ENCODE measurements around the gene SERTM1. TPM values are rescaled to one million over a fixed set of nuclear protein-coding genes. Genes with fewer than 3 reads are reported as not detected.
A peak's percentile ranks its signal among the peaks of the same experiment; 100 is the strongest.

The SERTM1 gene
- total RNA-seq, 1 experiment from 2014 or later = 1.3 TPM

DNA sequence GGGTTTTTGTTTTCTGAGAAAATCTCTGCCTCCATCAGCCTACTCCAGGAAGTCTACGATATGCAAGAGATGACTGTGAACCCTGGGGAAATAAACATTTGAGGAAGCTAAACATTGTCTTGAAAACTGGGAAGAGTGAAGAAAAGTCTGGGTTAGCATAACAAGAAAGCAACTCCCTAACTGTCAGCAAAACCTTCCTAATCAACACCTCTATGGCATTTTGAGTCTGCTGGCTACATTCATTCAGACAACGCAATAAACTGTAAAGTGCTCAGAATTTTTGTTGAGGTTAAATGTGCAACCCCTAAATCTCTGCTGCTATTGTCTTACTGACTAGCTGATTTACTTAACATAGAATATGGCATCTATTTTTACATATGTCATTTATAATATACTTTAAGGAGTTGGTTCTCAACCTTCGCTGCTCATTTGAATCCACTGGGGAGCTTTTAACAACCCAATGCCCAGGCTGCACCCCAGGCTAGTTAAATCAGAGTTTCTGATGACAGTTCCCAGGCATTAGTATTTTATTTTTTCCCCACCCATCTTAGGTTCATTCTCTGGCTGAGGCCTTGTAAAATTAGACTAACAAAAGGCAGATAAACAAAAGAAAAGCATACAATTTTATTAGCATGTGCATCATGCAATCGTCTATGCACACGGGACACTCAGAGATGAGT lies 45.3 kb upstream of the SERTM1 start (continued):
- TF ChIP-seq, protein P1, sequence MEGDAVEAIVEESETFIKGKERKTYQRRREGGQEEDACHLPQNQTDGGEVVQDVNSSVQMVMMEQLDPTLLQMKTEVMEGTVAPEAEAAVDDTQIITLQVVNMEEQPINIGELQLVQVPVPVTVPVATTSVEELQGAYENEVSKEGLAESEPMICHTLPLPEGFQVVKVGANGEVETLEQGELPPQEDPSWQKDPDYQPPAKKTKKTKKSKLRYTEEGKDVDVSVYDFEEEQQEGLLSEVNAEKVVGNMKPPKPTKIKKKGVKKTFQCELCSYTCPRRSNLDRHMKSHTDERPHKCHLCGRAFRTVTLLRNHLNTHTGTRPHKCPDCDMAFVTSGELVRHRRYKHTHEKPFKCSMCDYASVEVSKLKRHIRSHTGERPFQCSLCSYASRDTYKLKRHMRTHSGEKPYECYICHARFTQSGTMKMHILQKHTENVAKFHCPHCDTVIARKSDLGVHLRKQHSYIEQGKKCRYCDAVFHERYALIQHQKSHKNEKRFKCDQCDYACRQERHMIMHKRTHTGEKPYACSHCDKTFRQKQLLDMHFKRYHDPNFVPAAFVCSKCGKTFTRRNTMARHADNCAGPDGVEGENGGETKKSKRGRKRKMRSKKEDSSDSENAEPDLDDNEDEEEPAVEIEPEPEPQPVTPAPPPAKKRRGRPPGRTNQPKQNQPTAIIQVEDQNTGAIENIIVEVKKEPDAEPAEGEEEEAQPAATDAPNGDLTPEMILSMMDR (IDR thresholded peaks at IDR 0.05) = no peak
- TF ChIP-seq NFE2L1 (CRISPR knock-in tag; IDR thresholded peaks at IDR 0.05) = no peak

DNA sequence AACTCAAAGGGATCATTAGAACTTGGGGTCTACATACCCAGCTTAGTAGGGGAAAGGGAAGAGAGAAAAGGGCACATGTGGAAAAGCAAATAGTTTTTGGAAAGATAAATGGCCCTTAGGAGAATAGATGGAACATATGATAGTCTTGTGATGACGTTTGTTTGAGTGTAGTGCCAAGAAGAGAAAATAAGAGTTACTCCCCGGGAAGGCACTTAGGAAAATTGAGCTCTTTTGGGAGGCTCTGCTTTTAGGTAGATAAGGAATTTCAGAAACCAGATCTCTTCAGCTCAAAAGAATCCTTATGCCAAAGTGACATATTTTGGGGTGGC lies 44.8 kb upstream of the SERTM1 start:
- POLR2A ChIA-PET = no interaction called here
- ATAC-seq (no peak), DNase-seq (ENCODE audit: low spot score) (no peak)
- H3K27me3 Mint-ChIP-seq (ENCODE audit: low read depth) = peaks cover 2% of the 10 kb centered on the region
- peak overlapping the region; percentile 47; the same call in 1 of the 2 replicates for H3K27ac Mint-ChIP-seq
- H3K9me3 Mint-ChIP-seq = peaks cover 4% of the 10 kb centered on the region; the same call in 1 of the 2 replicates
- H3K4me3 Mint-ChIP-seq = no peak overlapping the region
- CTCF ChIA-PET = interaction anchor here (1.2 kb wide), 1 partner anchor 107 kb away, joined by 3 read pairs; no protein-coding TSS in a partner anchor
- H3K36me3 Mint-ChIP-seq = no peaks in the 10 kb centered on the region
- no peak for TF ChIP-seq ZNF317 (CRISPR knock-in tag; IDR thresholded peaks at IDR 0.05; ENCODE audit: borderline replicate concordance, low read depth)
- TF ChIP-seq CBFB (CRISPR knock-in tag; IDR thresholded peaks at IDR 0.05; ENCODE audit: low read depth) = no peak
- no peak for TF ChIP-seq MXD4 (CRISPR knock-in tag; IDR thresholded peaks at IDR 0.05; ENCODE audit: borderline replicate concordance)
- TF ChIP-seq, protein P2, sequence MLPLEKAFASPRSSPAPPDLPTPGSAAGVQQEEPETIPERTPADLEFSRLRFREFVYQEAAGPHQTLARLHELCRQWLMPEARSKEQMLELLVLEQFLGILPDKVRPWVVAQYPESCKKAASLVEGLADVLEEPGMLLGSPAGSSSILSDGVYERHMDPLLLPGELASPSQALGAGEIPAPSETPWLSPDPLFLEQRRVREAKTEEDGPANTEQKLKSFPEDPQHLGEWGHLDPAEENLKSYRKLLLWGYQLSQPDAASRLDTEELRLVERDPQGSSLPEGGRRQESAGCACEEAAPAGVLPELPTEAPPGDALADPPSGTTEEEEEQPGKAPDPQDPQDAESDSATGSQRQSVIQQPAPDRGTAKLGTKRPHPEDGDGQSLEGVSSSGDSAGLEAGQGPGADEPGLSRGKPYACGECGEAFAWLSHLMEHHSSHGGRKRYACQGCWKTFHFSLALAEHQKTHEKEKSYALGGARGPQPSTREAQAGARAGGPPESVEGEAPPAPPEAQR (CRISPR knock-in tag; IDR thresholded peaks at IDR 0.05) = no peak
- TF ChIP-seq ESRRA (CRISPR knock-in tag; IDR thresholded peaks at IDR 0.05; ENCODE audit: borderline replicate concordance) = no peak
- TF ChIP-seq, protein P3, sequence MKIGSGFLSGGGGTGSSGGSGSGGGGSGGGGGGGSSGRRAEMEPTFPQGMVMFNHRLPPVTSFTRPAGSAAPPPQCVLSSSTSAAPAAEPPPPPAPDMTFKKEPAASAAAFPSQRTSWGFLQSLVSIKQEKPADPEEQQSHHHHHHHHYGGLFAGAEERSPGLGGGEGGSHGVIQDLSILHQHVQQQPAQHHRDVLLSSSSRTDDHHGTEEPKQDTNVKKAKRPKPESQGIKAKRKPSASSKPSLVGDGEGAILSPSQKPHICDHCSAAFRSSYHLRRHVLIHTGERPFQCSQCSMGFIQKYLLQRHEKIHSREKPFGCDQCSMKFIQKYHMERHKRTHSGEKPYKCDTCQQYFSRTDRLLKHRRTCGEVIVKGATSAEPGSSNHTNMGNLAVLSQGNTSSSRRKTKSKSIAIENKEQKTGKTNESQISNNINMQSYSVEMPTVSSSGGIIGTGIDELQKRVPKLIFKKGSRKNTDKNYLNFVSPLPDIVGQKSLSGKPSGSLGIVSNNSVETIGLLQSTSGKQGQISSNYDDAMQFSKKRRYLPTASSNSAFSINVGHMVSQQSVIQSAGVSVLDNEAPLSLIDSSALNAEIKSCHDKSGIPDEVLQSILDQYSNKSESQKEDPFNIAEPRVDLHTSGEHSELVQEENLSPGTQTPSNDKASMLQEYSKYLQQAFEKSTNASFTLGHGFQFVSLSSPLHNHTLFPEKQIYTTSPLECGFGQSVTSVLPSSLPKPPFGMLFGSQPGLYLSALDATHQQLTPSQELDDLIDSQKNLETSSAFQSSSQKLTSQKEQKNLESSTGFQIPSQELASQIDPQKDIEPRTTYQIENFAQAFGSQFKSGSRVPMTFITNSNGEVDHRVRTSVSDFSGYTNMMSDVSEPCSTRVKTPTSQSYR (CRISPR knock-in tag; IDR thresholded peaks at IDR 0.05) = no peak
- TF ChIP-seq, protein P4, sequence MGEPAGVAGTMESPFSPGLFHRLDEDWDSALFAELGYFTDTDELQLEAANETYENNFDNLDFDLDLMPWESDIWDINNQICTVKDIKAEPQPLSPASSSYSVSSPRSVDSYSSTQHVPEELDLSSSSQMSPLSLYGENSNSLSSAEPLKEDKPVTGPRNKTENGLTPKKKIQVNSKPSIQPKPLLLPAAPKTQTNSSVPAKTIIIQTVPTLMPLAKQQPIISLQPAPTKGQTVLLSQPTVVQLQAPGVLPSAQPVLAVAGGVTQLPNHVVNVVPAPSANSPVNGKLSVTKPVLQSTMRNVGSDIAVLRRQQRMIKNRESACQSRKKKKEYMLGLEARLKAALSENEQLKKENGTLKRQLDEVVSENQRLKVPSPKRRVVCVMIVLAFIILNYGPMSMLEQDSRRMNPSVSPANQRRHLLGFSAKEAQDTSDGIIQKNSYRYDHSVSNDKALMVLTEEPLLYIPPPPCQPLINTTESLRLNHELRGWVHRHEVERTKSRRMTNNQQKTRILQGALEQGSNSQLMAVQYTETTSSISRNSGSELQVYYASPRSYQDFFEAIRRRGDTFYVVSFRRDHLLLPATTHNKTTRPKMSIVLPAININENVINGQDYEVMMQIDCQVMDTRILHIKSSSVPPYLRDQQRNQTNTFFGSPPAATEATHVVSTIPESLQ (CRISPR knock-in tag; IDR thresholded peaks at IDR 0.05) = no peak
- TF ChIP-seq ZNF263 (CRISPR knock-in tag; IDR thresholded peaks at IDR 0.05; ENCODE audit: low read depth) = no peak
- TF ChIP-seq NFYB (CRISPR knock-in tag; conservative IDR thresholded peaks at IDR 0.05; ENCODE audit: low read depth) = no peak
- TF ChIP-seq, protein P5, sequence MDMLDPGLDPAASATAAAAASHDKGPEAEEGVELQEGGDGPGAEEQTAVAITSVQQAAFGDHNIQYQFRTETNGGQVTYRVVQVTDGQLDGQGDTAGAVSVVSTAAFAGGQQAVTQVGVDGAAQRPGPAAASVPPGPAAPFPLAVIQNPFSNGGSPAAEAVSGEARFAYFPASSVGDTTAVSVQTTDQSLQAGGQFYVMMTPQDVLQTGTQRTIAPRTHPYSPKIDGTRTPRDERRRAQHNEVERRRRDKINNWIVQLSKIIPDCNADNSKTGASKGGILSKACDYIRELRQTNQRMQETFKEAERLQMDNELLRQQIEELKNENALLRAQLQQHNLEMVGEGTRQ (CRISPR knock-in tag; IDR thresholded peaks at IDR 0.05) = no peak
- TF ChIP-seq, protein P1 (IDR thresholded peaks at IDR 0.05) = no peak
- no peak for TF ChIP-seq TCF7 (CRISPR knock-in tag; IDR thresholded peaks at IDR 0.05; ENCODE audit: low read depth)
- TF ChIP-seq ZNF121 (CRISPR knock-in tag; IDR thresholded peaks at IDR 0.05) = no peak
- TF ChIP-seq, protein P6, sequence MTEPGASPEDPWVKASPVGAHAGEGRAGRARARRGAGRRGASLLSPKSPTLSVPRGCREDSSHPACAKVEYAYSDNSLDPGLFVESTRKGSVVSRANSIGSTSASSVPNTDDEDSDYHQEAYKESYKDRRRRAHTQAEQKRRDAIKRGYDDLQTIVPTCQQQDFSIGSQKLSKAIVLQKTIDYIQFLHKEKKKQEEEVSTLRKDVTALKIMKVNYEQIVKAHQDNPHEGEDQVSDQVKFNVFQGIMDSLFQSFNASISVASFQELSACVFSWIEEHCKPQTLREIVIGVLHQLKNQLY (CRISPR knock-in tag; IDR thresholded peaks at IDR 0.05) = no peak
- TF ChIP-seq PRRX2 (CRISPR knock-in tag; IDR thresholded peaks at IDR 0.05) = no peak
- TF ChIP-seq ZNF416 (CRISPR knock-in tag; IDR thresholded peaks at IDR 0.05) = no peak
- no peak for TF ChIP-seq GRHL2 (CRISPR knock-in tag; IDR thresholded peaks at IDR 0.05; ENCODE audit: insufficient replicate concordance, severe bottlenecking)
- no peak for TF ChIP-seq NR3C1 (CRISPR knock-in tag; conservative IDR thresholded peaks at IDR 0.05; ENCODE audit: low read depth)
- H3K4me1 Mint-ChIP-seq = peaks cover 42% of the 10 kb centered on the region

Measured in WTC11 (cell line).